ENCODE data around the gene DOK6. TPM values are rescaled to one million over a fixed set of nuclear protein-coding genes. Genes with fewer than 3 reads are reported as not detected.
A peak's percentile ranks its signal among the peaks of the same experiment; 100 is the strongest.

DOK6 gene
- total and polyA plus RNA-seq, 2 of the 13 experiments (the other 11 are each of a cell fraction or from before 2014, with no cell fraction given): 17.0 to 17.2 TPM

- TF ChIP-seq ZFP36L1 (CRISPR knock-in tag; IDR thresholded peaks at IDR 0.05): no peak
- TF ChIP-seq ZC3H4 (CRISPR knock-in tag; IDR thresholded peaks at IDR 0.05; ENCODE audit: borderline replicate concordance): no peak
- no peak for TF ChIP-seq ZBTB21 (CRISPR knock-in tag; IDR thresholded peaks at IDR 0.05)
- TF ChIP-seq NR1H2 (CRISPR knock-in tag; IDR thresholded peaks at IDR 0.05; ENCODE audit: borderline replicate concordance, low read depth): no peak
- no peak for TF ChIP-seq GTF2F1 (IDR thresholded peaks at IDR 0.05; ENCODE audit: low read length)
- no peak for TF ChIP-seq ZNF737 (CRISPR knock-in tag; IDR thresholded peaks at IDR 0.05; ENCODE audit: borderline replicate concordance)
- TF ChIP-seq ZNF296 (CRISPR knock-in tag; conservative IDR thresholded peaks at IDR 0.05): no peak
- TF ChIP-seq SOX5 (CRISPR knock-in tag; IDR thresholded peaks at IDR 0.05; ENCODE audit: borderline replicate concordance): peak; percentile 97
- TF ChIP-seq RFX3 (CRISPR knock-in tag; IDR thresholded peaks at IDR 0.05): no peak
- TF ChIP-seq ZNF124 (CRISPR knock-in tag; IDR thresholded peaks at IDR 0.05): peak; percentile 74; the same call in 1 of the 2 replicates
- TF ChIP-seq, protein P1, sequence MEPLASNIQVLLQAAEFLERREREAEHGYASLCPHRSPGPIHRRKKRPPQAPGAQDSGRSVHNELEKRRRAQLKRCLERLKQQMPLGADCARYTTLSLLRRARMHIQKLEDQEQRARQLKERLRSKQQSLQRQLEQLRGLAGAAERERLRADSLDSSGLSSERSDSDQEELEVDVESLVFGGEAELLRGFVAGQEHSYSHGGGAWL (CRISPR knock-in tag; IDR thresholded peaks at IDR 0.05): no peak
- TF ChIP-seq ZNF790 (CRISPR knock-in tag; IDR thresholded peaks at IDR 0.05; ENCODE audit: borderline replicate concordance): no peak
- peak; percentile 28; the same call in 1 of the 2 replicates for TF ChIP-seq ZBTB33 (CRISPR knock-in tag; IDR thresholded peaks at IDR 0.05)
- TF ChIP-seq ZBTB43 (CRISPR knock-in tag; conservative IDR thresholded peaks at IDR 0.05): peak; percentile 69; the same call in 1 of the 2 replicates
- TF ChIP-seq ATF3 (CRISPR knock-in tag; IDR thresholded peaks at IDR 0.05): no peak
- TF ChIP-seq EZH2 (conservative IDR thresholded peaks at IDR 0.05; ENCODE audit: low read depth, low read length): no peak
- TF ChIP-seq POLR2AphosphoS2 (IDR thresholded peaks at IDR 0.05; ENCODE audit: low read depth, low read length): no peak
- no peak for TF ChIP-seq ZKSCAN5 (CRISPR knock-in tag; IDR thresholded peaks at IDR 0.05)
- peak; percentile 83; the same call in 1 of the 2 replicates for TF ChIP-seq LCORL (IDR thresholded peaks at IDR 0.05)
- TF ChIP-seq LCORL (CRISPR knock-in tag; IDR thresholded peaks at IDR 0.05): peak; percentile 85
- TF ChIP-seq KLF11 (CRISPR knock-in tag; IDR thresholded peaks at IDR 0.05): no peak
- no peak for TF ChIP-seq CEBPB (IDR thresholded peaks at IDR 0.05; ENCODE audit: borderline replicate concordance, low read depth, low read length)
- 0 out of 2 replicates have a peak, but pooled peaks have one; percentile 45 for TF ChIP-seq GATAD1 (CRISPR knock-in tag; IDR thresholded peaks at IDR 0.05)
- TF ChIP-seq, protein P2, sequence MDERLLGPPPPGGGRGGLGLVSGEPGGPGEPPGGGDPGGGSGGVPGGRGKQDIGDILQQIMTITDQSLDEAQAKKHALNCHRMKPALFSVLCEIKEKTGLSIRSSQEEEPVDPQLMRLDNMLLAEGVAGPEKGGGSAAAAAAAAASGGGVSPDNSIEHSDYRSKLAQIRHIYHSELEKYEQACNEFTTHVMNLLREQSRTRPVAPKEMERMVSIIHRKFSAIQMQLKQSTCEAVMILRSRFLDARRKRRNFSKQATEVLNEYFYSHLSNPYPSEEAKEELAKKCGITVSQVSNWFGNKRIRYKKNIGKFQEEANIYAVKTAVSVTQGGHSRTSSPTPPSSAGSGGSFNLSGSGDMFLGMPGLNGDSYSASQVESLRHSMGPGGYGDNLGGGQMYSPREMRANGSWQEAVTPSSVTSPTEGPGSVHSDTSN (CRISPR knock-in tag; IDR thresholded peaks at IDR 0.05): no peak
- TF ChIP-seq PITX1 (CRISPR knock-in tag; IDR thresholded peaks at IDR 0.05): peak; percentile 91
- no peak; the same call in 1 of the 2 replicates for TF ChIP-seq ZNF230 (CRISPR knock-in tag; IDR thresholded peaks at IDR 0.05)
- TF ChIP-seq ZNF44 (CRISPR knock-in tag; IDR thresholded peaks at IDR 0.05): no peak
- no peak for TF ChIP-seq KLF6 (CRISPR knock-in tag; IDR thresholded peaks at IDR 0.05)
- TF ChIP-seq RORA (CRISPR knock-in tag; IDR thresholded peaks at IDR 0.05): no peak
Observed at GRCh38 chr18:69752737-69753380, 352.2 kb downstream of the DOK6 start (continued).
